Activated CD4-positive, alpha-beta T cell treated with anti-CD3 and anti-CD28 coated beads, Interleukin-2, amount 10 ng/mL, durations not matched to agents 7 days and 5 days (primary cell): ENCODE measurements around the gene UROS. TPM values are rescaled to one million over a fixed set of nuclear protein-coding genes. Genes with fewer than 3 reads are reported as not detected.
A peak's percentile ranks its signal among the peaks of the same experiment; 100 is the strongest.

Experiments used
- CTCF ChIA-PET: fragments of 350-600 bp; sonication (Branson Sonifier 250); formaldehyde crosslinking; loops from one replicate; lab custom pipeline; 2021; ENCODE audit warnings: antibody characterized with exemption; lab: Charles Lee
- POLR2A ChIA-PET: fragments of 350-600 bp; sonication (Branson Sonifier 250); formaldehyde crosslinking; loops from one replicate; lab custom pipeline; 2021; ENCODE audit warnings: antibody characterized with exemption; lab: Charles Lee
- DNase-seq: peaks from one replicate; pipeline ENCODE4 v3.0.0-alpha.2; 2020
- H3K27ac Mint-ChIP-seq: one replicate; pipeline ENCODE4 v1.8.0; 2021; ENCODE audit warnings: mild to moderate bottlenecking, moderate library complexity, mixed read lengths
- H3K27me3 Mint-ChIP-seq: one replicate; pipeline ENCODE4 v1.8.0; 2021; ENCODE audit warnings: mixed read lengths
- H3K36me3 Mint-ChIP-seq: one replicate; pipeline ENCODE4 v1.8.0; 2021; ENCODE audit warnings: low read depth, mixed read lengths
- H3K4me1 Mint-ChIP-seq: one replicate; pipeline ENCODE4 v1.8.0; 2021; ENCODE audit warnings: mixed read lengths
- H3K4me3 Mint-ChIP-seq: one replicate; pipeline ENCODE4 v1.8.0; 2021; ENCODE audit warnings: mild to moderate bottlenecking, moderate library complexity, mixed read lengths
- H3K9me3 Mint-ChIP-seq: one replicate; pipeline ENCODE4 v1.8.0; 2021; ENCODE audit warnings: mixed read lengths
- total RNA-seq, 2 experiments: library from RNA; stranded (reverse); gene quantifications; one replicate each; pipeline ENCODE4 v1.2.3, GENCODE V29; 2021

Gene UROS
- total RNA-seq, 2 experiments from 2014 or later, result 40.4 to 43.3 TPM

- H3K27me3 Mint-ChIP-seq, result no peaks in the 10 kb centered on the region
- POLR2A ChIA-PET, result no interaction called here
- peaks cover 9% of the 10 kb centered on the region for H3K36me3 Mint-ChIP-seq
- H3K27ac Mint-ChIP-seq, result peak overlapping the region; percentile 33
- no peak overlapping the region for H3K4me3 Mint-ChIP-seq
- H3K4me1 Mint-ChIP-seq, result no peaks in the 10 kb centered on the region
- CTCF ChIA-PET, result interaction anchor here (1.4 kb wide), 1 partner anchor 8 kb away, joined by 4 read pairs; no protein-coding TSS in a partner anchor
- DNase-seq, result no peak
- H3K9me3 Mint-ChIP-seq, result no peaks in the 10 kb centered on the region
Measured at GRCh38 chr10:125797994-125798662, 24.9 kb downstream of the UROS start.

- H3K36me3 Mint-ChIP-seq, result peaks cover 14% of the 10 kb centered on the region
- H3K9me3 Mint-ChIP-seq, result no peaks in the 10 kb centered on the region
- no peak overlapping the region for H3K4me3 Mint-ChIP-seq
- no peaks in the 10 kb centered on the region for H3K4me1 Mint-ChIP-seq
- no peaks in the 10 kb centered on the region for H3K27me3 Mint-ChIP-seq
- ChIA-PET POLR2A (no interaction called here), CTCF (interaction anchor here (0.9 to 1.4 kb wide), 3 partner anchors 9 to 50 kb away, joined by 3 to 4 read pairs (median 3); no protein-coding TSS in a partner anchor)
- H3K27ac Mint-ChIP-seq, result peak overlapping the region; percentile 33
- no peak for DNase-seq
Measured at GRCh38 chr10:125797424-125797823, 25.6 kb downstream of the UROS start.

DNA sequence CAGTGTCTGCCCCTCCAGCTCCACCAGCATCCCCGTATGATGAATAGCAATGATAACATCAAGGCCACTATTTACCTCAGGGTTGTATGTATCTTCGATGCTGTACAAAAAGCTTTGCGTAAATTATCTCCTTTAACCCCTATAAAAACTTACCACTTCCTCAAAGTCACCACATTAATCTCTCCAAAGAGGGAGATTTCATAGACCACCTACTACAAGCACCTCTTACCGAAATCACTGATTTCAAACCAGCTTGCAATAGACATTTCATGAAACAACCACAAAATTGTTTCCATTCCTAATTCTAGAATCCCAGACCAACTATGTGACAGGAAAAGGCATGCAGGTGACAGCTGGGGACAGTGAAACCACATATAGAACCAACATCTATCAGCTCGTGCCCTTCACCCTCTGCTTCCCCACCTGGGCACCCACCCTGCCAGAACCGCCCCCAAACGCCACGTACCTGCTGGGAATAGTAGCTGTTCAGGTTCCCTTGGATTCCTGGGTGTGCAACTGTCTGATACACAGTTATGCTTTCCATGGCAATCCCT is 27.3 kb downstream of the UROS start:
- peak overlapping the region; percentile 32 for H3K27ac Mint-ChIP-seq
- H3K36me3 Mint-ChIP-seq, result peaks cover 18% of the 10 kb centered on the region
- H3K4me1 Mint-ChIP-seq, result no peaks in the 10 kb centered on the region
- H3K4me3 Mint-ChIP-seq, result no peak overlapping the region
- no peaks in the 10 kb centered on the region for H3K27me3 Mint-ChIP-seq
- CTCF ChIA-PET, result no interaction called here
- POLR2A ChIA-PET, result no interaction called here
- no peaks in the 10 kb centered on the region for H3K9me3 Mint-ChIP-seq
- no peak for DNase-seq

- H3K27me3 Mint-ChIP-seq, result no peaks in the 10 kb centered on the region
- peak overlapping the region; percentile 32 for H3K27ac Mint-ChIP-seq
- peaks cover under 1% of the 10 kb centered on the region for H3K4me1 Mint-ChIP-seq
- no peak overlapping the region for H3K4me3 Mint-ChIP-seq
- DNase-seq, result no peak
- POLR2A ChIA-PET, result no interaction called here
- no peaks in the 10 kb centered on the region for H3K9me3 Mint-ChIP-seq
- CTCF ChIA-PET, result no interaction called here
- peaks cover 18% of the 10 kb centered on the region for H3K36me3 Mint-ChIP-seq
Measured at GRCh38 chr10:125795128-125795527, 27.9 kb downstream of the UROS start.

GRCh38 chr10:125792342-125793300 is 30.4 kb downstream of the UROS start:
- Mint-ChIP-seq H3K27me3 (no peaks in the 10 kb centered on the region), H3K27ac (peak overlapping the region; percentile 31), H3K9me3 (no peaks in the 10 kb centered on the region), H3K4me1 (peaks cover 19% of the 10 kb centered on the region), H3K4me3 (no peak overlapping the region), H3K36me3 (peaks cover 20% of the 10 kb centered on the region)
- CTCF ChIA-PET, result no interaction called here
- POLR2A ChIA-PET, result interaction anchor here (0.5 kb wide), 1 partner anchor 159 kb away, joined by 9 read pairs; no protein-coding TSS in a partner anchor
- DNase-seq, result no peak

- CTCF ChIA-PET, result no interaction called here
- Mint-ChIP-seq H3K27me3 (no peaks in the 10 kb centered on the region), H3K9me3 (no peaks in the 10 kb centered on the region), H3K36me3 (peaks cover 12% of the 10 kb centered on the region), H3K4me1 (peaks cover 27% of the 10 kb centered on the region), H3K27ac (peak overlapping the region; percentile 85), H3K4me3 (no peak overlapping the region)
- DNase-seq, result no peak
- POLR2A ChIA-PET, result no interaction called here
Measured at GRCh38 chr10:125788156-125789034, 34.7 kb downstream of the UROS start.

- H3K27ac Mint-ChIP-seq, result no peak overlapping the region
- H3K4me1 Mint-ChIP-seq, result peaks cover 27% of the 10 kb centered on the region
Measured at GRCh38 chr10:125785791-125786190, 37.3 kb downstream of the UROS start.

DNA sequence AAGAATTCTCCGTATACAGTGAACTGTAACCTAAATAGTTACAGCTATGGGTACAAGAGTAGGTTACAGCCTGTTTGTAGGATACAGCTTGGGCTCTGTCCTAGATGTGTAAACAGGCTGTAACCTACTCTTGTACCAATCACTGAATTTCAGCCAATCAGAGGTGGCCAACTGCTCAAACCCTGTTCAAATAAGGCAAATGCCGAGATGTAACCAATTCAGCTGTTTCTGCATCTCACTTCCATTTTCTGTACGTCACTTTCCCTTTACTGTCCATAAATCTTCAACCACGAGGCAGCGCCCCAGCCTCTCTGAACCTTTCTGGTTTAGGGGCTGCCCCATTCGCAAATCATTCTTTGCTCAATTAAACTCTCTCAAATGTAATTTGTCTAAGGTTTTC is 39.1 kb downstream of the UROS start:
- CTCF ChIA-PET, result no interaction called here
- DNase-seq, result no peak
- Mint-ChIP-seq H3K4me3 (no peak overlapping the region), H3K27me3 (no peaks in the 10 kb centered on the region), H3K9me3 (no peaks in the 10 kb centered on the region), H3K36me3 (peaks cover 3% of the 10 kb centered on the region), H3K27ac (peak overlapping the region; percentile 43), H3K4me1 (peaks cover 22% of the 10 kb centered on the region)
- POLR2A ChIA-PET, result no interaction called here

More at GRCh38 chr10:125785791-125786190, 37.3 kb downstream of the UROS start:
- H3K36me3 Mint-ChIP-seq, result peaks cover 3% of the 10 kb centered on the region
- no peaks in the 10 kb centered on the region for H3K27me3 Mint-ChIP-seq
- DNase-seq, result no peak
- H3K9me3 Mint-ChIP-seq, result no peaks in the 10 kb centered on the region
- CTCF ChIA-PET, result no interaction called here
- H3K4me3 Mint-ChIP-seq, result no peak overlapping the region
- POLR2A ChIA-PET, result no interaction called here

- POLR2A ChIA-PET, result no interaction called here
- CTCF ChIA-PET, result no interaction called here
- Mint-ChIP-seq H3K27ac (no peak overlapping the region), H3K9me3 (no peaks in the 10 kb centered on the region), H3K36me3 (peaks cover 3% of the 10 kb centered on the region), H3K4me3 (no peak overlapping the region), H3K27me3 (no peaks in the 10 kb centered on the region), H3K4me1 (peaks cover 16% of the 10 kb centered on the region)
- no peak for DNase-seq
Measured at GRCh38 chr10:125783408-125783807, 39.6 kb downstream of the UROS start.

DNA sequence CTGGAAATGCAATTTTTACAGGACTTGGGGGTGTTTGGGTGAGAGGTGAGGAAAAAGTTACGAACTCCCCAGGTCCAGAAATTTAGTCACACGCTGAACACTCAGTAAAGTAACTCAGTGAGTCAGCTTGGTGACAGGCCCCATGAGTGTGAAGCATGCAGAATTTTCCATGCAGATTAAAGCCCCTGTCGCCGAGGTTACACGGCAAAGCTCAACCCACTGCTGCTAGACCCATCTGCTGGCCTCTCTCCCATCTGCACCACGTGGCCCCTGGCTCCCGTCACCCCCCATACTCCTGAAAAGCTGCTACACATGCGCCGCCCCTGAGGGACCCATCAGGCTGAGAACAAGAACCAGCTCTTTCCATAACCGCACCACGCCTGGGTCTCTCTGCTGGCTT is 40.4 kb downstream of the UROS start:
- DNase-seq, result no peak
- no peak overlapping the region for H3K4me3 Mint-ChIP-seq
- peaks cover 8% of the 10 kb centered on the region for H3K4me1 Mint-ChIP-seq
- POLR2A ChIA-PET, result no interaction called here
- no peaks in the 10 kb centered on the region for H3K9me3 Mint-ChIP-seq
- H3K27ac Mint-ChIP-seq, result peak overlapping the region; percentile 42
- CTCF ChIA-PET, result no interaction called here
- H3K36me3 Mint-ChIP-seq, result no peaks in the 10 kb centered on the region
- no peaks in the 10 kb centered on the region for H3K27me3 Mint-ChIP-seq

- Mint-ChIP-seq H3K27me3 (peaks cover 3% of the 10 kb centered on the region), H3K9me3 (no peaks in the 10 kb centered on the region), H3K4me3 (no peak overlapping the region), H3K27ac (no peak overlapping the region), H3K4me1 (peaks cover 6% of the 10 kb centered on the region), H3K36me3 (no peaks in the 10 kb centered on the region)
- POLR2A ChIA-PET, result no interaction called here
- DNase-seq, result no peak
- CTCF ChIA-PET, result no interaction called here
Measured at GRCh38 chr10:125782054-125782453, 41.0 kb downstream of the UROS start.

DNA sequence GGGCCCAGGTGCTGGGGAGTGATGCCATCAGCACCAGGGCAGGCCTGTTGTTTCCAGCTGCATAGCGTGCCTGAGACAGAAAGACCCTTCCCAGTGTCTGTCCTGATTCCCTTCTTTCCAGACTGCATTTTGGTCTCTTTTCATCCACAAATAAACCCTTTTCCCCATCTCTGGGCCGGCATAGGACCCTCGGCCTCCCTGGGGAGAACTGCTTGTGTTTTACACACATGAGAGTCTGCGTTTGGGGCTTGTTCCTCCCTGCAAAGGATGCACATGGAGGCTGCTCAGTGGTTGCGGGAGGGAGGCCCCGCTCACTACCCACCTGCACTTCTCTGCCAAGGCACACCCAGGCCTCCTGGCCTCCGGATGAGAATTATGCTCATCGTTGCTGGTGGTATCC is 41.7 kb downstream of the UROS start:
- DNase-seq, result no peak
- Mint-ChIP-seq H3K27me3 (peaks cover 3% of the 10 kb centered on the region), H3K4me3 (no peak overlapping the region), H3K36me3 (no peaks in the 10 kb centered on the region), H3K9me3 (no peaks in the 10 kb centered on the region), H3K27ac (no peak overlapping the region), H3K4me1 (peaks cover 2% of the 10 kb centered on the region)
- ChIA-PET POLR2A (no interaction called here), CTCF (interaction anchor here (1.3 kb wide), 1 partner anchor 16 kb away, joined by 3 read pairs; no protein-coding TSS in a partner anchor)
